Adrenal gland (tissue), 5 donors: ENCODE data around the gene CIRBP.

Experiments used
- CTCF ChIP-seq, 6 experiments: fragments of 450-650 bp in 4 of 6; fragments of 200-600 bp in 2 of 6; sonication (generic) in 1 of 6; IDR thresholded peaks; 1 replicate in 5 of 6; 2 replicates in 1 of 6; pipeline versions ENCODE4 v1.5.1 to v1.8.0; 2016 to 2021; ENCODE audit warnings: antibody characterized with exemption in 6 of 6, mild to moderate bottlenecking in 2 of 6, moderate library complexity in 1 of 6
- POLR2A ChIP-seq, 2 donors: fragments of 450-650 bp; IDR thresholded peaks; one replicate each; pipeline ENCODE4 v1.6.1; 2017; ENCODE audit warnings: antibody characterized with exemption in 2 of 2, mild to moderate bottlenecking in 2 of 2, moderate library complexity in 1 of 2
- donor health status: DM: no; HTN: no; CAD: no.

GRCh38 chr19:1280636-1281568, 11.8 kb downstream of the CIRBP start:
- TF ChIP-seq CTCF (IDR thresholded peaks at IDR 0.05) (no peak), POLR2A (IDR thresholded peaks at IDR 0.05) (no peak)
